Mucosa of descending colon (tissue), 3 donors: ENCODE data around the gene NUP133. TPM values are rescaled to one million over a fixed set of nuclear protein-coding genes. Genes with fewer than 3 reads are reported as not detected.

Experiments used
- ATAC-seq: fragments of 200-7000 bp; cut with Tn5 transposase; one replicate; pipeline ENCODE4 v1.9.1; 2020; ENCODE audit warnings: mild to moderate bottlenecking, moderate library complexity
- DNase-seq, 3 donors: peaks; one replicate each; pipeline ENCODE4 v3.0.0-alpha.2; 2020
- H3K36me3 ChIP-seq: fragments of 200-600 bp; one replicate; pipeline ENCODE4 v1.8.0; 2021; ENCODE audit warnings: low read depth, mild to moderate bottlenecking
- H3K4me1 ChIP-seq: fragments of 200-600 bp; one replicate; pipeline ENCODE4 v1.8.0; 2021; ENCODE audit warnings: low read depth, mild to moderate bottlenecking
- H3K4me3 ChIP-seq: fragments of 200-600 bp; one replicate; pipeline ENCODE4 v1.8.0; 2021; ENCODE audit warnings: mild to moderate bottlenecking
- H3K9me3 ChIP-seq: fragments of 200-600 bp; one replicate; pipeline ENCODE4 v1.8.0; 2021; ENCODE audit warnings: mild to moderate bottlenecking
- CTCF ChIP-seq: fragments of 200-600 bp; IDR thresholded peaks from one replicate; pipeline ENCODE4 v1.8.0; 2022; ENCODE audit warnings: antibody characterized with exemption, mild to moderate bottlenecking
- intact Hi-C, 2 donors: fragments of 100-400 bp; cut with DNase I in 1 of 2; cut with micrococcal nuclease in 1 of 2; formaldehyde crosslinking; loops; one replicate each; pipeline versions ENCODE4 v1.11.0 to v1.11.1; 2022; cut with DNase I, micrococcal nuclease
- total RNA-seq, 3 donors: library from RNA; stranded (reverse); fragmentation: NEBNext Ultra II Directional in 2 of 3; extraction: Animal tissue kit (Norgen Biotek cat#: 25700) in 2 of 3; gene quantifications; one replicate each; pipeline versions ENCODE4 v1.2.1 to v1.2.4, GENCODE V29; 2021 to 2023
- donor health status: DM: no; HTN: no; CAD: no; lungs with moderate emphysema.
- donor health status: DM: no; HTN: no; CAD: no.
- donor health status: DM: no; HTN: yes; CAD: no.

The NUP133 gene
- total RNA-seq, 3 donors from 2014 or later: 24.5 to 29.4 (median 26.7) TPM

- no peak for ATAC-seq
Measured at GRCh38 chr1:229448845-229449244, 59.3 kb downstream of the NUP133 start.

GRCh38 chr1:229448354-229448753 is 59.8 kb downstream of the NUP133 start:
- intact Hi-C loops: no loop called here
- ATAC-seq (no peak), DNase-seq (no peak)
- Histone ChIP-seq H3K9me3 (no peaks in the 10 kb centered on the region), H3K4me1 (no peaks in the 10 kb centered on the region), H3K4me3 (no peak overlapping the region), H3K36me3 (no peaks in the 10 kb centered on the region)
- no peak for TF ChIP-seq CTCF

More at GRCh38 chr1:229448845-229449244, 59.3 kb downstream of the NUP133 start:
- no peaks in the 10 kb centered on the region for H3K36me3 ChIP-seq
- H3K4me1 ChIP-seq: no peaks in the 10 kb centered on the region
- intact Hi-C loops: no loop called here
- no peaks in the 10 kb centered on the region for H3K9me3 ChIP-seq
- no peak overlapping the region for H3K4me3 ChIP-seq
- DNase-seq: no peak
- no peak for TF ChIP-seq CTCF

GRCh38 chr1:229447809-229448252 is 60.3 kb downstream of the NUP133 start:
- no peak for TF ChIP-seq CTCF
- H3K36me3 ChIP-seq: no peaks in the 10 kb centered on the region
- intact Hi-C loops: no loop called here

GRCh38 chr1:229445828-229446227 is 62.3 kb downstream of the NUP133 start:
- no peak for TF ChIP-seq CTCF
- no peak for ATAC-seq
- intact Hi-C loops: no loop called here
- Histone ChIP-seq H3K4me1 (no peaks in the 10 kb centered on the region), H3K9me3 (no peaks in the 10 kb centered on the region), H3K36me3 (no peaks in the 10 kb centered on the region), H3K4me3 (no peak overlapping the region)
- no peak for DNase-seq

More at GRCh38 chr1:229447809-229448252, 60.3 kb downstream of the NUP133 start:
- Histone ChIP-seq H3K4me1 (no peaks in the 10 kb centered on the region), H3K4me3 (no peak overlapping the region), H3K9me3 (no peaks in the 10 kb centered on the region)
- DNase-seq: no peak
- ATAC-seq: no peak

GRCh38 chr1:229440851-229441537 is 67.1 kb downstream of the NUP133 start:
- H3K4me1 ChIP-seq: no peaks in the 10 kb centered on the region
- ATAC-seq: peak; percentile 18
- intact Hi-C loops: no loop called here
- no peak overlapping the region for H3K4me3 ChIP-seq
- no peak for TF ChIP-seq CTCF
- no peaks in the 10 kb centered on the region for H3K9me3 ChIP-seq
- no peak for DNase-seq
- H3K36me3 ChIP-seq: no peaks in the 10 kb centered on the region
